IPS-18a (cell line): ENCODE data around the gene ATP6V0E1.
"Not testable (repeated sequence)": the region's sequence is repeated elsewhere in the genome, so short reads cannot be mapped to it uniquely, and the experiment has no call there.

Source experiments
- H3K27ac ChIP-seq: one replicate; pipeline ENCODE4 v1.5.1; 2013; ENCODE audit warnings: low read length
- H3K27me3 ChIP-seq: one replicate; pipeline ENCODE4 v1.6.1; 2013; ENCODE audit warnings: mild to moderate bottlenecking, low read length; ENCODE audit not compliant: control insufficient read depth, insufficient read depth
- H3K36me3 ChIP-seq: one replicate; pipeline ENCODE4 v1.6.1; 2013; ENCODE audit warnings: low read depth, low read length; ENCODE audit not compliant: control insufficient read depth
- H3K4me1 ChIP-seq: one replicate; pipeline ENCODE4 v1.6.1; 2013; ENCODE audit warnings: low read depth, low read length; ENCODE audit not compliant: control insufficient read depth
- H3K4me3 ChIP-seq: one replicate; pipeline ENCODE4 v1.5.1; 2013; ENCODE audit warnings: low read length
- H3K9ac ChIP-seq: one replicate; pipeline ENCODE4 v1.6.1; 2013; ENCODE audit warnings: mild to moderate bottlenecking, low read length, moderate library complexity
- H3K9me3 ChIP-seq: one replicate; pipeline ENCODE4 v1.6.1; 2013; ENCODE audit warnings: low read depth, low read length; ENCODE audit not compliant: control insufficient read depth

ATP6V0E1 gene

GRCh38 chr5:173042763-173043107 is 59.2 kb downstream of the ATP6V0E1 start:
- Histone ChIP-seq H3K4me3 (no peak overlapping the region), H3K27ac (no peak overlapping the region), H3K9me3 (no peaks in the 10 kb centered on the region), H3K36me3 (no peaks in the 10 kb centered on the region), H3K27me3 (no peaks in the 10 kb centered on the region), H3K4me1 (no peaks in the 10 kb centered on the region), H3K9ac (no peak overlapping the region)

- no peaks in the 10 kb centered on the region for H3K36me3 ChIP-seq
- H3K9ac ChIP-seq = no peak overlapping the region
- peaks cover 1% of the 10 kb centered on the region for H3K27me3 ChIP-seq
- no peaks in the 10 kb centered on the region for H3K4me1 ChIP-seq
- no peak overlapping the region for H3K4me3 ChIP-seq
- no peak overlapping the region for H3K27ac ChIP-seq
- H3K9me3 ChIP-seq = no peaks in the 10 kb centered on the region
Observed at GRCh38 chr5:173045474-173045873, 61.9 kb downstream of the ATP6V0E1 start.

DNA sequence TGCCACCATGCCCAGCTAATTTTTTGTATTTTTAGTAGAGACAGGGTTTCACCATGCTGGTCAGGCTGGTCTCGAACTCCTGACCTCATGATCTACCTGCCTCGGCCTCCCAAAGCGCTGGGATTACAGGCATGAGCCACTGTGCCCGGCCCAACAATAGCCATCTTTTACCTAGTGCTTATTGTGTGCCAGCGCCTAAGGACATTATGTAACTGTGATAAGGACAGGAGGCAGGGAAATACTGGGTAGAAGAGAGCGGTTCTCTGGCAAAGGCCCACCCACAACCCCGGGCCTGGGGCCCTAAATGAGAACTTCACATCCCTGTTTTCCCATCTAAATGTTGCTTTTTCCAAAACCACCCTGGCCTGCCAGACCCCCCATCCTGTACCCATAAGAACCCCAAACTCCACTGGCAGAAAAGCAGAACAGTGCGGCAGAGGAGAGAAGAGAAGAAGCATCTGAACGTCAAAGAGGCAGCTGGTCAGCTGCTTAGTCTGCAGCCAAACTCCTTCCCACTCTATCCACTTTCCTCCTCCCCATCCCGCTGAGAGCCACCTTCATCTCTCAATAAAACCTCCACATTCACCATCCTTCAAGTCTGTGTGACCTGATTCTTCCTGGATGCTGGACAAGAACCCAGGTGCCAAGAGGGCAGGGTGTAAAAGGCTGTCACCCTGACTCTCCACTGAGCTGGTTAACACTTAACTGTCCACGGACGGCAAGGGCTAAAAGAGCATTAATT is 63.7 kb downstream of the ATP6V0E1 start:
- not testable (repeated sequence) for H3K4me3 ChIP-seq, H3K27ac ChIP-seq, H3K9ac ChIP-seq, H3K9me3 ChIP-seq, H3K36me3 ChIP-seq, H3K4me1 ChIP-seq, H3K27me3 ChIP-seq

DNA sequence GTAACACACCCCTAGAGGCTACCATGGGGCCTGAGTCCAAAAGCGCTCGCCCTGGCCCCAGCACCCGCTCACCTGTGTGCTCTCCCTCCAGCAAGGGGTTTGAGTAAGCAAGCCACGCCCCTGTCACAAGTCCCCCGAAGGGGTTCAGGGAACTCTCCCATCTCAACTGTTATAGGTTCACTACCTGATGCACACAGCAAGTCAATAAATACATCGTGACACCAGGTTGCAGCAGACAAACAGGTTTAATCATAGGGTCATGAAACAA is 64.2 kb downstream of the ATP6V0E1 start:
- Histone ChIP-seq H3K4me1 (no peaks in the 10 kb centered on the region), H3K4me3 (no peak overlapping the region), H3K36me3 (no peaks in the 10 kb centered on the region), H3K27ac (no peak overlapping the region), H3K27me3 (peaks cover 4% of the 10 kb centered on the region), H3K9me3 (no peaks in the 10 kb centered on the region), H3K9ac (no peak overlapping the region)

DNA sequence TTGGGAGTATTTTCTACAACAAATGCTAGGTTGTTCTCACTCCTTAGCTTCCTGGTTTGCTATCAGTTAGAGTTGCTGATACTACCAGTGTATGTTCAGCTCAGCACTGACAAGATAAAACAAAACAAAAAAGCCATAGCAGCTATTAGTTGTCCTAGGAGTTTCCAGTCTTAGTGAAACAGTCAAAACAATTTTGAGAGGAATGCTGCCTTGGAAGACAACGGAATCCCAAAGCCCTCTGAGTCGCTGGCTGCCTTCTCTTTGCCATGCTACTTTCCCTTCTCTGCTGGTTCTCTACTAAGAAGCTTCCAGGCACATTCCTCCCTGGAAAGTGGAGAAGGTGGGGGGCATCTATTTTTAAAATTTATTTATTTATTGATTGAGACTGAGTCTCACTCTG is 67.2 kb downstream of the ATP6V0E1 start:
- H3K9me3 ChIP-seq = no peaks in the 10 kb centered on the region
- no peak overlapping the region for H3K4me3 ChIP-seq
- no peak overlapping the region for H3K27ac ChIP-seq
- H3K4me1 ChIP-seq = no peaks in the 10 kb centered on the region
- H3K36me3 ChIP-seq = no peaks in the 10 kb centered on the region
- H3K9ac ChIP-seq = no peak overlapping the region
- H3K27me3 ChIP-seq = peaks cover 9% of the 10 kb centered on the region

GRCh38 chr5:173051746-173052145 is 68.2 kb downstream of the ATP6V0E1 start:
- H3K36me3 ChIP-seq = no peaks in the 10 kb centered on the region
- H3K27me3 ChIP-seq = peaks cover 9% of the 10 kb centered on the region
- no peak overlapping the region for H3K9ac ChIP-seq
- no peak overlapping the region for H3K27ac ChIP-seq
- no peaks in the 10 kb centered on the region for H3K9me3 ChIP-seq
- H3K4me1 ChIP-seq = no peaks in the 10 kb centered on the region
- no peak overlapping the region for H3K4me3 ChIP-seq

- Histone ChIP-seq H3K9ac (no peak overlapping the region), H3K4me3 (no peak overlapping the region), H3K27me3 (peaks cover 9% of the 10 kb centered on the region), H3K27ac (no peak overlapping the region), H3K4me1 (peaks cover 4% of the 10 kb centered on the region), H3K9me3 (no peaks in the 10 kb centered on the region), H3K36me3 (no peaks in the 10 kb centered on the region)
Observed at GRCh38 chr5:173053041-173053440, 69.5 kb downstream of the ATP6V0E1 start.

- Histone ChIP-seq H3K9ac (peak overlapping the region; percentile 4), H3K4me3 (peak overlapping the region; percentile 87), H3K27ac (no peak overlapping the region)
Observed at GRCh38 chr5:173055042-173055721, 71.6 kb downstream of the ATP6V0E1 start.

GRCh38 chr5:173055722-173055982 is 72.1 kb downstream of the ATP6V0E1 start:
- no peaks in the 10 kb centered on the region for H3K9me3 ChIP-seq
- peaks cover 6% of the 10 kb centered on the region for H3K27me3 ChIP-seq
- peak overlapping the region; percentile 4 for H3K9ac ChIP-seq
- no peaks in the 10 kb centered on the region for H3K36me3 ChIP-seq
- peak overlapping the region; percentile 87 for H3K4me3 ChIP-seq
- peaks cover 6% of the 10 kb centered on the region for H3K4me1 ChIP-seq
- no peak overlapping the region for H3K27ac ChIP-seq

More at GRCh38 chr5:173055042-173055721, 71.6 kb downstream of the ATP6V0E1 start:
- H3K4me1 ChIP-seq = peaks cover 6% of the 10 kb centered on the region
- H3K9me3 ChIP-seq = no peaks in the 10 kb centered on the region
- H3K27me3 ChIP-seq = peaks cover 9% of the 10 kb centered on the region
- H3K36me3 ChIP-seq = no peaks in the 10 kb centered on the region

DNA sequence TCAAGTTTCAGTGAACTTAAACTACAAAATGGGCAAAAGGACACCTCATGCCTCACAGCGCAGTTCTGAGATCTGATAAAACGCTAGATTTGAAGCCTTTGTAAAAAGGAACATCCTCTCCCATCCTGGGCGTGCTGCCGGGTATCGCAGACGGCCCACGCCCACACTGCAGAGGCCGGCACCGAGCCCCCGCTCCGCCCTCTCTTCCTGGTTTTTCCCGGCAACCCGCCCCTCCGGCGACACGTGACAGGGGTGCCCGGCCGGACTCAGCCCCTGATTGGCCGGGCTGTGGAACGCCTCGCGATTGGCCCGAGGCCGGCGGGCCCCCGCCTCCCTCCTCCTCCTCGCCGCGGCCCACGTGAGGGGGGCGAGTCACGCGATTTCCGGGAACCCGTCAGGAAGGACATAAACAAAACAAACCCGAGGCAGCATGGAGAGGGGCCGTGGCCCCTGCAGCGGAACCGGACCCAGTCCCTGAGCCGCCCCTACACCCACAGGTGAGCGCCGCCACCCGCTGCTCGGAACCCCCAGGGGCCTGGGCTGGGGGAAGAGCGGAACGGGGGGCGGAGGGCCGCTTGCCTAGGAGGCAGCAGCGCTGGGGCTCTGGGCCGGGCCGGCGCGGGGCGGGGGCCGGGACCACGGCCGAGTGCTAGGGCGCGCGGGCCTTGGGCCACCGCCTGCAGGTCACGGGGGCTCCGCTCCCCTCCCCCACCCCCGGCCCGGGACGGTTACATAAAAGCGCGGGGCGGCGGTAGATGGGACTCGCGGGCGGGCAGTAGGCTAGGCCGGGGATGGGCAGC is 72.6 kb downstream of the ATP6V0E1 start, which contains the start of gene CREBRF:
Gene CREBRF (plus strand): TSS at position 370 of the 800 bp plus-strand sequence. CDS start 24,424 bp downstream, outside the sequence.
- Histone ChIP-seq H3K27ac (no peak within 1 kb of the TSS), H3K4me1 (peaks cover 6% of the 10 kb centered on the region), H3K36me3 (no peaks in the 10 kb centered on the region), H3K27me3 (peaks cover 4% of the 10 kb centered on the region), H3K4me3 (peak within 1 kb of the TSS; percentile 87), H3K9ac (peak within 1 kb of the TSS; percentile 73), H3K9me3 (no peaks in the 10 kb centered on the region)

GRCh38 chr5:173056783-173057061 is 73.2 kb downstream of the ATP6V0E1 start:
- no peak overlapping the region for H3K27ac ChIP-seq
- no peaks in the 10 kb centered on the region for H3K9me3 ChIP-seq
- H3K4me1 ChIP-seq = peaks cover 6% of the 10 kb centered on the region
- peak overlapping the region; percentile 87 for H3K4me3 ChIP-seq
- no peaks in the 10 kb centered on the region for H3K36me3 ChIP-seq
- H3K9ac ChIP-seq = peak overlapping the region; percentile 36
- peaks cover 4% of the 10 kb centered on the region for H3K27me3 ChIP-seq
